KG1 (cell line): ENCODE measurements around the gene DHRS3.

Source experiments
- DNase-seq: peaks from one replicate; lab custom pipeline; 2025; lab: John Stamatoyannopoulos, UW

The DHRS3 gene

GRCh38 chr1:12552951-12553921 is 64.8 kb downstream of the DHRS3 start:
- no peak for DNase-seq

- no peak for DNase-seq
Observed at GRCh38 chr1:12552111-12552888, 65.7 kb downstream of the DHRS3 start.

GRCh38 chr1:12551584-12551983 is 66.4 kb downstream of the DHRS3 start:
- no peak for DNase-seq

- no peak for DNase-seq
Observed at GRCh38 chr1:12549460-12550349, 68.3 kb downstream of the DHRS3 start.

GRCh38 chr1:12548973-12549459 is 69.0 kb downstream of the DHRS3 start:
- no peak for DNase-seq

GRCh38 chr1:12548279-12548972 is 69.6 kb downstream of the DHRS3 start:
- no peak for DNase-seq

- no peak for DNase-seq
Observed at GRCh38 chr1:12547586-12548225, 70.3 kb downstream of the DHRS3 start.

GRCh38 chr1:12546771-12547585 is 71.0 kb downstream of the DHRS3 start:
- no peak for DNase-seq

- DNase-seq = no peak
Observed at GRCh38 chr1:12544992-12545391, 73.0 kb downstream of the DHRS3 start.

GRCh38 chr1:12544357-12544756 is 73.7 kb downstream of the DHRS3 start:
- no peak for DNase-seq

GRCh38 chr1:12543740-12544154 is 74.3 kb downstream of the DHRS3 start:
- no peak for DNase-seq

GRCh38 chr1:12542616-12543592 is 75.1 kb downstream of the DHRS3 start:
- DNase-seq = no peak

- DNase-seq = no peak
Observed at GRCh38 chr1:12542138-12542465, 75.9 kb downstream of the DHRS3 start.

- DNase-seq = no peak
Observed at GRCh38 chr1:12541274-12542137, 76.5 kb downstream of the DHRS3 start.

- DNase-seq = no peak
Observed at GRCh38 chr1:12540580-12541273, 77.3 kb downstream of the DHRS3 start.

GRCh38 chr1:12539705-12540579 is 78.1 kb downstream of the DHRS3 start:
- no peak for DNase-seq
